ENCODE results near the gene TRMT112.

DNA sequence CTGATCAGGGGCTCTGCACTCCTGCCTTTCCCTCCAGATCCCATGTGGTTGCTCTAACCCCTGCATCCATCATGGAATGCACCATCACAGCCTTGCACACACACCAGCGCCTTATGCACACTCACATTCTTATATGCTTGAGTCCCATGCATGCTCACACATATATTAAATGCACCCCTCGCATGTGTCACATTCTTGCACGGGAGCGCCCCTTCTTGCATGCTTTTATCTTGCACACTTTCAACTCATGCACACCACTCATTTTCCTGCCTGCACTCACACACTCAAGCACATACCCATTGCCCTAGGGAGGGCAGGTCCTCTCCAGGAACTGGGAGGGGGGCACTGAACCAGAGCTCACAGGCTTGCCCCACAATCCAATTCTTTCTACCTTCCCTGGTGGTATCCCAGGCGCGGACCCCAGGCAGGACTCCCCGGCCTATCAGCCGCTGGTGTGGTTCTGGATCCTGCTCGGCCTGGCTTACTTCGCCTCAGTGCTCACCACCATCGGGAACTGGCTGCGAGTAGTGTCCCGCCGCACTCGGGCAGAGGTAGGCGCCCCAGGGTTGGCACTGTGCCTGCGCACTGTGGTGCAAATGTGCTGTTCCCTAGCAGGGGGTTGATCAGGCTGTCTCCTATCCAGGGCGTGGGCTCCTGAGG, 19.5 kb downstream of the TRMT112 start:
- TF ChIP-seq POLR2AphosphoS5 (IDR thresholded peaks at IDR 0.05; ENCODE audit: low read depth, low read length) (no peak), SIN3A (IDR thresholded peaks at IDR 0.05; ENCODE audit: borderline replicate concordance, insufficient read depth, low read length) (no peak)
- TF ChIP-seq, protein P1, sequence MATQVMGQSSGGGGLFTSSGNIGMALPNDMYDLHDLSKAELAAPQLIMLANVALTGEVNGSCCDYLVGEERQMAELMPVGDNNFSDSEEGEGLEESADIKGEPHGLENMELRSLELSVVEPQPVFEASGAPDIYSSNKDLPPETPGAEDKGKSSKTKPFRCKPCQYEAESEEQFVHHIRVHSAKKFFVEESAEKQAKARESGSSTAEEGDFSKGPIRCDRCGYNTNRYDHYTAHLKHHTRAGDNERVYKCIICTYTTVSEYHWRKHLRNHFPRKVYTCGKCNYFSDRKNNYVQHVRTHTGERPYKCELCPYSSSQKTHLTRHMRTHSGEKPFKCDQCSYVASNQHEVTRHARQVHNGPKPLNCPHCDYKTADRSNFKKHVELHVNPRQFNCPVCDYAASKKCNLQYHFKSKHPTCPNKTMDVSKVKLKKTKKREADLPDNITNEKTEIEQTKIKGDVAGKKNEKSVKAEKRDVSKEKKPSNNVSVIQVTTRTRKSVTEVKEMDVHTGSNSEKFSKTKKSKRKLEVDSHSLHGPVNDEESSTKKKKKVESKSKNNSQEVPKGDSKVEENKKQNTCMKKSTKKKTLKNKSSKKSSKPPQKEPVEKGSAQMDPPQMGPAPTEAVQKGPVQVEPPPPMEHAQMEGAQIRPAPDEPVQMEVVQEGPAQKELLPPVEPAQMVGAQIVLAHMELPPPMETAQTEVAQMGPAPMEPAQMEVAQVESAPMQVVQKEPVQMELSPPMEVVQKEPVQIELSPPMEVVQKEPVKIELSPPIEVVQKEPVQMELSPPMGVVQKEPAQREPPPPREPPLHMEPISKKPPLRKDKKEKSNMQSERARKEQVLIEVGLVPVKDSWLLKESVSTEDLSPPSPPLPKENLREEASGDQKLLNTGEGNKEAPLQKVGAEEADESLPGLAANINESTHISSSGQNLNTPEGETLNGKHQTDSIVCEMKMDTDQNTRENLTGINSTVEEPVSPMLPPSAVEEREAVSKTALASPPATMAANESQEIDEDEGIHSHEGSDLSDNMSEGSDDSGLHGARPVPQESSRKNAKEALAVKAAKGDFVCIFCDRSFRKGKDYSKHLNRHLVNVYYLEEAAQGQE (IDR thresholded peaks at IDR 0.05; ENCODE audit: insufficient read depth in 1 of 2, low read depth in 2 of 2, low read length in 2 of 2): no peak

Measured in PFSK-1 (cell line).